ENCODE data around the gene TTC33.
"Not testable (repeated sequence)": the region's sequence is repeated elsewhere in the genome, so short reads cannot be mapped to it uniquely, and the experiment has no call there.

TTC33 gene

GRCh38 chr5:40755407-40756365 lies at the start of gene TTC33:
TSS of gene TTC33 (minus strand) at chr5:40755961. CDS start at chr5:40747018, 8,943 bp downstream.
- peak; percentile 36 to 95 (median 90) for DNase-seq

GRCh38 chr5:40801771-40802562 lies 46.2 kb upstream of the TTC33 start:
- no peak for DNase-seq

GRCh38 chr5:40799258-40799657 lies 43.5 kb upstream of the TTC33 start:
- no peak for DNase-seq

GRCh38 chr5:40798801-40799210 lies 43.0 kb upstream of the TTC33 start:
- DNase-seq, result no peak

- DNase-seq, result peak; percentile 40 to 94 (median 84)
These were observed 42.4 kb upstream of the TTC33 start, which contains the start of gene PRKAA1 for GRCh38 chr5:40798012-40798800. TSS of gene PRKAA1 (minus strand) at chr5:40798374. CDS start at chr5:40798189, 185 bp downstream.

- peak in 10 of 14 donors; percentile 54 to 82 (median 74) for DNase-seq
These were observed 41.7 kb upstream of the TTC33 start for GRCh38 chr5:40797273-40798011.

GRCh38 chr5:40796487-40796889 lies 40.7 kb upstream of the TTC33 start:
- no peak for DNase-seq

GRCh38 chr5:40794877-40795276 lies 39.1 kb upstream of the TTC33 start:
- DNase-seq, result not testable (repeated sequence)

- DNase-seq, result not testable (repeated sequence)
These were observed 38.6 kb upstream of the TTC33 start for GRCh38 chr5:40794340-40794739.

- DNase-seq, result not testable (repeated sequence)
These were observed 36.9 kb upstream of the TTC33 start for GRCh38 chr5:40792691-40793090.

GRCh38 chr5:40791715-40792139 lies 36.0 kb upstream of the TTC33 start:
- no peak for DNase-seq

- DNase-seq, result no peak
These were observed 35.3 kb upstream of the TTC33 start for GRCh38 chr5:40790947-40791593.

GRCh38 chr5:40788941-40789340 lies 33.2 kb upstream of the TTC33 start:
- DNase-seq, result not testable (repeated sequence)

GRCh38 chr5:40787986-40788385 lies 32.2 kb upstream of the TTC33 start:
- no peak for DNase-seq

GRCh38 chr5:40786664-40787063 lies 30.9 kb upstream of the TTC33 start:
- not testable (repeated sequence) for DNase-seq

GRCh38 chr5:40784916-40785315 lies 29.2 kb upstream of the TTC33 start:
- DNase-seq, result no peak

GRCh38 chr5:40784027-40784653 lies 28.4 kb upstream of the TTC33 start:
- no peak for DNase-seq

- no peak for DNase-seq
These were observed 26.2 kb upstream of the TTC33 start for GRCh38 chr5:40781843-40782409.

GRCh38 chr5:40780858-40781257 lies 25.1 kb upstream of the TTC33 start:
- no peak for DNase-seq

GRCh38 chr5:40780199-40780598 lies 24.4 kb upstream of the TTC33 start:
- DNase-seq, result no peak

Data from C1 segment of cervical spinal cord (tissue), 14 donors.